Loucy (cell line): ENCODE results near the gene COL5A3.

Experiments
- H2AFZ ChIP-seq: fragments of 200-600 bp; sonication (generic); 2 replicates; pipeline ENCODE4 v1.6.0; 2016; ENCODE audit warnings: antibody characterized with exemption, mild to moderate bottlenecking, low read length, moderate library complexity
- H3F3A ChIP-seq: fragments of 200-600 bp; 2 replicates; pipeline ENCODE4 v1.6.0; 2016; ENCODE audit warnings: antibody characterized with exemption, low read depth, mild to moderate bottlenecking
- H3K27me3 ChIP-seq: fragments of 200-600 bp; sonication (generic); 2 replicates; pipeline ENCODE4 v1.6.1; 2014; ENCODE audit warnings: low read length, mild to moderate bottlenecking; ENCODE audit not compliant: insufficient read depth, poor library complexity, severe bottlenecking
- H3K36me3 ChIP-seq: fragments of 200-600 bp; sonication (generic); 2 replicates; pipeline ENCODE4 v1.6.1; 2016; ENCODE audit warnings: low read length; ENCODE audit not compliant: insufficient read depth
- H3K4me1 ChIP-seq: fragments of 200-600 bp; sonication (generic); 2 replicates; pipeline ENCODE4 v1.5.1; 2014; ENCODE audit warnings: low read length, mild to moderate bottlenecking; ENCODE audit not compliant: insufficient read depth, poor library complexity, severe bottlenecking
- H3K4me2 ChIP-seq: fragments of 200-600 bp; sonication (generic); 2 replicates; pipeline ENCODE4 v1.6.0; 2014; ENCODE audit warnings: antibody characterized with exemption, low read length, low read depth, mild to moderate bottlenecking; ENCODE audit not compliant: poor library complexity, severe bottlenecking
- H3K4me3 ChIP-seq: fragments of 200-600 bp; sonication (generic); 2 replicates; pipeline ENCODE4 v1.5.1; 2014; ENCODE audit warnings: low read length, mild to moderate bottlenecking, mixed read lengths; ENCODE audit not compliant: poor library complexity, severe bottlenecking
- H3K79me2 ChIP-seq: fragments of 200-600 bp; sonication (generic); 2 replicates; pipeline ENCODE4 v1.6.1; 2014; ENCODE audit warnings: low read length; ENCODE audit not compliant: insufficient read depth
- H3K9ac ChIP-seq: fragments of 200-600 bp; sonication (generic); 2 replicates; pipeline ENCODE4 v1.6.0; 2014; ENCODE audit warnings: mild to moderate bottlenecking, low read depth, low read length, moderate library complexity; ENCODE audit not compliant: poor library complexity, severe bottlenecking
- H3K9me2 ChIP-seq: fragments of 200-600 bp; sonication (generic); replicated peaks from 2 replicates; pipeline ENCODE4 v1.6.1; 2016; ENCODE audit warnings: low read depth, low read length, mixed read lengths
- H3K9me3 ChIP-seq: fragments of 200-600 bp; sonication (generic); 2 replicates; pipeline ENCODE4 v1.6.1; 2014; ENCODE audit warnings: mild to moderate bottlenecking, antibody characterized with exemption, low read length, low read depth; ENCODE audit not compliant: insufficient read depth
- H4K20me1 ChIP-seq: fragments of 200-600 bp; sonication (generic); 2 replicates; pipeline ENCODE4 v1.6.0; 2014; ENCODE audit warnings: antibody characterized with exemption, low read length, mild to moderate bottlenecking; ENCODE audit not compliant: insufficient read depth, poor library complexity, severe bottlenecking
- EZH2phosphoT487 ChIP-seq: fragments of 200-600 bp; IDR thresholded peaks from 2 replicates; pipeline ENCODE4 v1.6.1; 2018; ENCODE audit warnings: antibody characterized with exemption, mild to moderate bottlenecking, moderate library complexity, borderline replicate concordance
- TF ChIP-seq, protein P1 (sequence below): fragments of 200-600 bp; sonication (generic); conservative IDR thresholded peaks from 2 replicates; pipeline ENCODE4 v1.5.1; 2014; ENCODE audit warnings: mild to moderate bottlenecking, antibody characterized with exemption, low read length

COL5A3 gene

DNA sequence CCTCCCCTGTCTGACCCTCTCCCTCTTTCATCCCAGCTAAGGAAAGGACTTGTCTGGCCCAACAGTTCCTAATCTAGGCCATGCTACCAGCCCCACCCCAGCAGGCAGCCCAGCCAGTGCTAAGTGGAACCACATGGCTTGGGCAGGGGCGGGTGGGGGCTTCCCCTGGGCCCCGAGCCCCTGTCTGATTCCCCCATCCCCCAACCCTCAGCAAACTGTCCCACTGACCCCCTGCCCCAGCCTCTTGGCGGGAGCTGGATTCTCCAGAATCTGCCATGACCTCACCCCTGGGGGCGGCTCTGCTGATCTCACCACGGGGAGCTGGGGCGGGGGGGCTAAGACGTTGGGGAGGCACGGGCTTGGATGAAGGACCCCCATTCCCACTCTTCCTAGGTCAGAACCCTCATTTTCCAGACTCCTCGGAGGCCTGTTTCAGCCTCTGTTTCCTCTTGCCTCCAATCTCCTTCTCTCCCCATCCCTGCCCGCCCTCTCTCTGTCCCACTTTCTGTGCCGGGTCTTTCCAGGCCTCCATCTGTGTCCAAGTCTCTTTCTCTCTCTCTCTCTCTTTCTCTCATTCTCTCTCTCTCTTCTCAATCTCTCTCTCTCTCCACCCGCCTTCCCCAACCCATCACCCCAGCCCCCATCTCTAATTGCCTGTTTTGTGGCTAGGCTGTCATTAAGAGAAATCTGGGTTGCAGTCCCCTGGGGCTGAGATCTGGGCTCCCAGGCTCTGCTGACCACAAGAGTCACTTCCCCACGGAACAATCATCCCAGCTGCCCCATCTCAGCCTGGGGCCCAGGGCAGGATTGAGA, 2.7 kb downstream of the COL5A3 start:
- Histone ChIP-seq H3K4me1 (peaks cover 3% of the 10 kb centered on the region), H3K79me2 (no peaks in the 10 kb centered on the region), H3K9ac (no peak overlapping the region), H3F3A (no peaks in the 10 kb centered on the region), H3K36me3 (no peaks in the 10 kb centered on the region), H3K27me3 (no peaks in the 10 kb centered on the region), H4K20me1 (no peaks in the 10 kb centered on the region), H2AFZ (no peak overlapping the region), H3K9me2 (no peaks in the 10 kb centered on the region), H3K4me3 (no peak overlapping the region), H3K9me3 (no peaks in the 10 kb centered on the region), H3K4me2 (no peak overlapping the region)
- TF ChIP-seq, protein P1, sequence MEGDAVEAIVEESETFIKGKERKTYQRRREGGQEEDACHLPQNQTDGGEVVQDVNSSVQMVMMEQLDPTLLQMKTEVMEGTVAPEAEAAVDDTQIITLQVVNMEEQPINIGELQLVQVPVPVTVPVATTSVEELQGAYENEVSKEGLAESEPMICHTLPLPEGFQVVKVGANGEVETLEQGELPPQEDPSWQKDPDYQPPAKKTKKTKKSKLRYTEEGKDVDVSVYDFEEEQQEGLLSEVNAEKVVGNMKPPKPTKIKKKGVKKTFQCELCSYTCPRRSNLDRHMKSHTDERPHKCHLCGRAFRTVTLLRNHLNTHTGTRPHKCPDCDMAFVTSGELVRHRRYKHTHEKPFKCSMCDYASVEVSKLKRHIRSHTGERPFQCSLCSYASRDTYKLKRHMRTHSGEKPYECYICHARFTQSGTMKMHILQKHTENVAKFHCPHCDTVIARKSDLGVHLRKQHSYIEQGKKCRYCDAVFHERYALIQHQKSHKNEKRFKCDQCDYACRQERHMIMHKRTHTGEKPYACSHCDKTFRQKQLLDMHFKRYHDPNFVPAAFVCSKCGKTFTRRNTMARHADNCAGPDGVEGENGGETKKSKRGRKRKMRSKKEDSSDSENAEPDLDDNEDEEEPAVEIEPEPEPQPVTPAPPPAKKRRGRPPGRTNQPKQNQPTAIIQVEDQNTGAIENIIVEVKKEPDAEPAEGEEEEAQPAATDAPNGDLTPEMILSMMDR = no peak
- TF ChIP-seq EZH2phosphoT487 = no peak

DNA sequence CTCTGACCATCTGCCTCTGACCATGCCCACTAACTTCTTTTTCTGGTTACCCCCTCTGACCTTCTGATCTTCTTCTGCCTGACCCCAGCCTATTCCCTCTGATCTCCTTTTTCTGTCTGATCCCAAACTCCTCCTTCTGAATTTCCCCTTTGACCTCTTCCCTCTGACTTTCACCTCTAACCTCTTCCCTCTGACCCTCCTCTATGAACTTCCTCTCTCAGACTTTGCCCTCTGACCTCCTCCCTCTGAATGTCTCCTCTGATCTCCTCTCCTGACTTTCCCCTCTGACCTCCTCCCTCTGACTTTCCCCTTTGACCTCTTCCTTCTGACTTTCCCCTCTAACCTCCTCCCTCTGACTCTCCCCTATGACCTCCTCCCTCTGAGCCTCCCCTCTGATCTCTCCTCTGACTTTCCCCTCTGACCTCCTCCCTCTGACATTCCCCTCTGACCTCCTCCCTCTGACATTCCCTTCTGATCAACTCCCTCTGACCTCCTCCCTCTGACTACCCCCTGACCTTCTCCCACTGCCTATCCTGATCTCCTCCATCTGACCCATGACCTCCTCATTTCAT, 3.5 kb downstream of the COL5A3 start:
- H3K4me1 ChIP-seq = peaks cover 3% of the 10 kb centered on the region
- TF ChIP-seq, protein P1 = no peak
- TF ChIP-seq EZH2phosphoT487 = no peak
- H3K9me3 ChIP-seq = no peaks in the 10 kb centered on the region
- no peaks in the 10 kb centered on the region for H4K20me1 ChIP-seq
- no peak overlapping the region for H3K4me3 ChIP-seq
- H3K36me3 ChIP-seq = no peaks in the 10 kb centered on the region
- H3K79me2 ChIP-seq = no peaks in the 10 kb centered on the region
- no peak overlapping the region for H2AFZ ChIP-seq
- H3K4me2 ChIP-seq = no peak overlapping the region
- no peaks in the 10 kb centered on the region for H3K9me2 ChIP-seq
- H3K9ac ChIP-seq = no peak overlapping the region
- no peaks in the 10 kb centered on the region for H3K27me3 ChIP-seq
- no peaks in the 10 kb centered on the region for H3F3A ChIP-seq

- H3K9me2 ChIP-seq = no peaks in the 10 kb centered on the region
- no peaks in the 10 kb centered on the region for H3F3A ChIP-seq
- no peak overlapping the region for H2AFZ ChIP-seq
- TF ChIP-seq, protein P1 = no peak
- no peak for TF ChIP-seq EZH2phosphoT487
- no peaks in the 10 kb centered on the region for H3K27me3 ChIP-seq
- no peaks in the 10 kb centered on the region for H3K9me3 ChIP-seq
- H3K36me3 ChIP-seq = no peaks in the 10 kb centered on the region
- H3K4me2 ChIP-seq = no peak overlapping the region
- no peak overlapping the region for H3K4me3 ChIP-seq
- no peaks in the 10 kb centered on the region for H4K20me1 ChIP-seq
- no peak overlapping the region for H3K9ac ChIP-seq
- H3K4me1 ChIP-seq = peaks cover 3% of the 10 kb centered on the region
- H3K79me2 ChIP-seq = no peaks in the 10 kb centered on the region
Measured at GRCh38 chr19:10006335-10006708, 4.0 kb downstream of the COL5A3 start.
